HG03378 (cell line): ENCODE results near the gene SLC49A4.

ENCODE experiments used
- ATAC-seq: cut with Tn5 transposase; IDR thresholded peaks from one replicate; pipeline ENCODE4 v1.9.1; 2021; ENCODE audit warnings: mild to moderate bottlenecking, moderate library complexity; ENCODE audit not compliant: unreplicated experiment

Gene SLC49A4

GRCh38 chr3:122927726-122928125 is 132.9 kb downstream of the SLC49A4 start:
- ATAC-seq, result no peak

- ATAC-seq, result no peak
Measured at GRCh38 chr3:122928396-122929187, 133.7 kb downstream of the SLC49A4 start.

DNA sequence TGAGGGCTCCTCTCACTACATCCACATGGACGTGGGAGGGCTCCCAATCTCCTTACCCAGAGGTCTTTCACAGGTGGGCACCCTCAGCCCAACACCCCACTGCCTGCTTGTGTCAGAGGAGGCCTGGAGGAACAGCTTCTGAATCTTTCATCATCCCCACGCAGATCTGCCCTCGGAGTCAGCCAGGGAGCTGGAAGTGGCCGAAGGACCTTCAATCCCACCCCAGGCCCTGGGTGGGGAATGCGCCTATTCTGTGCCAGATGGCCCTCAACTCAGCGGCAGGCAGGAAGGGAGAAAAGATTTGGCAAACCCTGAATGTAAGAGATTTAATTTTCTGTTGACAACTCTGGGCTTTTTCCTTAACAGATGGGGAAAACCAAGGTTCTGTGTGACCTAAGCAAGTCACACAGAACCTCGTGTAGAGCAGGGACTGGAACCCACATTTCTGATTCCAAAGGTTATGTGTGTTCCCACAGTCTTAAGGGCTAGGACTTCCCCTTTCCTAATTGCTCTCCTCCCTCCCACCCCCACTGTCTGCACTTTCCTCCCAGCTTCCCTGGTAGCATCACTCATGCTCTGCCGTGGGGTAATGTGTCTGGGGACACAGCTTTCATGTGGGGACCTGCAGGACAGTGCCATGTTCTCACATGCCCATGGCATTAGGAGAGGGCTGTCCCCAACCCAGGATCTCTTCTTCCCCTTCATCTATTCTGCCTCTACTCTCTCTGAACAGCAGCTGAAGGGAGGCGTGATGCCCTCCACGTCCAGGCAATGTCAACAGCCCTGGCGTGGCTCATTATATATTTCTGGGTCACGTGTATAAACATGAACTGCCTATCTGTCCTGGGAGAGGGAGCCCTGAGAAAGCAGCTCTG is 134.6 kb downstream of the SLC49A4 start:
- ATAC-seq, result no peak

DNA sequence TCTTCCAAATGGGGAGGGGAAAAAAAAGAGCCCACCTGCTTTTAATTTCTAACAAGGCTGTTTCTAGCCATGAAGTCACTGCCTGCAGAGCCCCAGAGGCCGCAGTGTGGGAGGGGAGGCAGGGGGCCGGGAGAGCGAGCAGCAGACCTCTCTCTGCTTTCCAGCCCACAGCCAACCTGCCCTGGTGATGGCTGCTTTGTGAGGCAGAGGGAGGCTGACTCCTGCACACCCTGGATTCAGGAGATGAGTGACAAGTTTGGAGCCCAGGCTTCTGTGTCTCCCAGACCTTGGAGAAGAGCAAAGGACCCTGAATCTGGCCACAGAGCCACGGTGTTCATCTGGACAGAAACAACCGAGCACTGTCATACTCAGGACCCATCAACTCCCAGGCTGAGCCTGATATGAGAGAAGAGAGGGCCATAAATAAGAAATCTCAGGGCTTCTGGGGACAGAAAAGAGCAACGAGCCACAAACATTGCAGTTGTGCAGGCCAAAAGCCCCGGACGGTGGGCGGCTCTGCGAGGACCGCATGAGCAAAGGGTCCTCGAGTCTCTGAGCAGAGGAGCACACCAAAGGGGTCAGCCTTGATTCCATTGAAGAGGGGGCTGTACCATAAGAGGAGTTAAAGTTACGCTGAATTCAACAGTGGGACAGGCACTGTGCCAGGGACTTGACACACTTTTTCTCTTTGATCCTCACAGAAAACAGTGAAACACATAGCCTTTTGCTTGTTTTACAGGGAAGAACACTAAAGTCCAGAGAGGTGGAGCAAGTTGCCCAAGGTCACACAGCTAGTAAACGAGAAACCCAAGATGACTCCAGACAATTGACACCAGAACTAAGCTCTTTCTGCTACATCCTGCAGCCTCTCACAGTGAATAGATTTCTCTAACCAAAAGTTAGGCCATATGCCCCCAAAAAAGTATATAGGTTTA is 135.5 kb downstream of the SLC49A4 start:
- ATAC-seq, result no peak
